GM18868 (cell line): ENCODE results near the gene ARID1B.
"Not testable (repeated sequence)": the region's sequence is repeated elsewhere in the genome, so short reads cannot be mapped to it uniquely, and the experiment has no call there.

Experiments used
- ATAC-seq: cut with Tn5 transposase; IDR thresholded peaks from one replicate; pipeline ENCODE4 v1.9.1; 2021; ENCODE audit warnings: mild to moderate bottlenecking, moderate library complexity; ENCODE audit not compliant: unreplicated experiment

Gene ARID1B

GRCh38 chr6:156980948-156981347 is 203.8 kb downstream of the ARID1B start:
- no peak for ATAC-seq

DNA sequence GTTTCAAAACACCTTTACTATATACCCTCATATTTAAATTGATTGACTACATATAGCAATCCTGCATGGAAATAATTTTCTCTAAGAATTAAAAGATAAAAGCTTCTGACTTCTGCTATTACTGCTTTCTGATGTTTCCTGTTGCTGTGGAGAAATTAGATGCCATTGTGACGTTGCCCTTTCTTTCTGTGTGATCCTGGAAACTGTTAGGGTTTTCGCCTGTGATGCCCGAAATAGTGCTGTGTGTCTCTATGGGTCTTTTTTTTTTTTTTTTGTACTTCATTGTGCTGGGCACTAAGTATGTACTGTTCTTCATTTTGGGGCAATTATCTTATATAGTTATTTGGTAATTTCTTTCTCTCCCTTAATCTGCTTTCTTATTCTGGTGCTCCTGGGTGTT is 205.0 kb downstream of the ARID1B start:
- no peak for ATAC-seq

DNA sequence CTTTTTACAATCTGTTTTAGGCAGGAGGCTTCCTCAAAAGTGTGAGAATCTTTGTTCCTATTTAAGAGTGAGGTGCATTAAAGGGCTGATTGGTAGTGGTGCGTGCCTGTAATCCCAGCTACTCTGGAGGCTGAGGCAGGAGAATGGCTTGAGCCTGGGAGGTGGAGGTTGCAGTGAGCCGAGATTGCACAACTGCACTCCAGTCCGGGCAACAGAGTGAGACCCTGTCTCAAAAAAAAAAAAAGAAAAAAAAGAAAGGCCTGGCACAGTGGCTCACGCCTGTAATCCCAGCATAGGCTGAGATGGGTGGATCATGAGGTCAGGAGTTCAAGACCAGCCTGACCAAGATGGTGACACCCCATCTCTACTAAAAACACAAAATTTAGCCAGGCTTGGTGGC is 205.7 kb downstream of the ARID1B start:
- not testable (repeated sequence) for ATAC-seq

GRCh38 chr6:156984178-156984738 is 207.1 kb downstream of the ARID1B start:
- ATAC-seq, result no peak

DNA sequence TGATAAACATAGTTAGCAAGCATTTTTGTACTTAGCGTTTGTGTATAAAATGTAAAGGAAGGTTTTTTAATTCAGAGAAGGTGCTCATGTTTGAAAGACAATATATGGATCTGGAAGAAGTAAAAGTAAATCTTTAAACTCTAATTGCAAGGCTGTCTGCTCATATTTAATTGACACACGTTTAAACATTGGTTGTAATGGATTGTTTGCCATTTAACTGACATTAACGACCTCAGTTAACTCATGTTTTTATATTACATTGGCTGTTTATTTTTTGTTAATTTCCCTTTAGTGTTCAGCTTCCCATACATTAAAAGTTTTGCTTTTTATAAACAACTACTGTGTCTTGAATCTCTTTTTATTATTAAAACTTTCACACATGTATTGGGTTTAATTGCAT is 208.1 kb downstream of the ARID1B start:
- ATAC-seq, result no peak

- ATAC-seq, result peak; percentile 84
These were observed 211.3 kb downstream of the ARID1B start for GRCh38 chr6:156988276-156989158.

- ATAC-seq, result no peak
These were observed 212.1 kb downstream of the ARID1B start for GRCh38 chr6:156989159-156989806.

DNA sequence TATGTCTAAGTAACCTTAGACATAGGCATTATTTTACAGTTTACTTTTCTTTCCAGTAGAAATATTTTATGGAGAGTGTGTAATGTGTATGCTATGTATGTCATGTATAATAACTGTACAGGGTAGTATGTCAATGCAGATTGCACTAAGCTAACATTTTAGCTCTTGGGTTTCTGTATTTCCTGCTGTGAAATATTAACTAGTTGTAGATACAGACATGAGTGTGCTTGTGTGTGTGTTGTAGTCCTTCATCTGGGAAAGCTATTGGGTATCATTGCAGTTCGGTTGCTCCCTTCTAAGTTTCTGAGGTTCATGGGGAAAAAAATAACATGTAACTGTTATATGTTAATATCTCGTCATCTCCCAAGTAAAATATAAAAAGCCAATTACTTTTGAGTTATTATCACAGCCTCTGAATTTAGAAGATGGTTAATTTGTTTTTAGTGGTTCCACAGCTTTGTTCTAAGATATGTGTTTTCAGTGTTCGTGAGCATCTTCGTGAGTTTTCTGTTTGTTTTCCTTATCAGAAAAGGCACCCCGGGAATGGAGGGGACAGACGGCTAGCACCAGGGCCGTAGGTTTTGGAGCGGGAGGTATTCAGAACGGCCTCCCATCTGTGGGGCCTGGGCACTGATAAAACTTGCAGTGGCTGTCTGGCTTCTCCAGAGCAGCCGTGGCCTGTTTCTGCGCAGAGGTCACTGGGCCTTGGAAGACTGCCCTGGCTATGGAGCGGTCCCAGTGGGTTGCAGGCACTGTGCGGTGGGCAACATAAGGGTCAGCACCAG is 215.0 kb downstream of the ARID1B start:
- ATAC-seq, result no peak

- ATAC-seq, result no peak
These were observed 216.5 kb downstream of the ARID1B start for GRCh38 chr6:156993713-156994112.

DNA sequence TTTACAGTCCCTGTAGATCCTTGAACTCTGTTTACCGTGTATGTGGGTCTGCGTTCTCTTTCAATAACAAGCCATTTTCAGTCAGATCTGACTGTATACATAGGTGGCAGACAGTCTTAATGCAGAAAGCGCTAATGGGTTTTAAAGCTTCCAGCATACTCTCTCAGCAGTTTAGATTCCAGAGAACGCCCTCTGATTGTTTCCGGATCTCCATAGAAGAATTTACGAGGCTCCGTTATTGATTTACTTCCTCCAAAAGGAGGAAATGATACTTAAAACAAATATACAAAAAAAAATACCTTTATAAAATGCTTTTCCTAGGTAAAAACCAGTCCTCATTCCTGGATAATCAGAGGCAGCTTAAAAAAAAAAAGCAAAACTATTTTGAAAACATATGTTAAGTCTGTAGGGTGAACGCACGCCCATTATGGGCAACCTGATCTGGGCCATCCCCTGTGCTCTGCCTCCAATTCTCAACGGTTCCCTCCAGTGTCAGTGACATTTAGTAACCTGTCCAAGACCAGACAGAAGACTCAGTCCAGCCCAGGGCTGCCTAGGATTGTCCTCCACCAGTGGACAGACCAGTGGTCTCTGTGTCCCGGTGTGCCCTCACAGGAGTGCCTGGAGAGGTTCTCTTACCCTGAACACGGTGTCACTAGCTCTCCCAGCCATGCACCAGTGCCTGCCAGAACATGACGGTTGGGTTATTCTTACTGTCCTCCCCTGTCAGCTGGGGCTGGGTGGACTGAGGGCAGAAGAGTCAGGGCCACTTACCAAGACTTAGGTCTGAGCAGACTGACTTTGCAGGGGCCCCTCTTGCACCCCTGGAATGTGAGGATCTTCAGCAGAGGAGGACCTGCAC is 217.3 kb downstream of the ARID1B start:
- ATAC-seq, result no peak

DNA sequence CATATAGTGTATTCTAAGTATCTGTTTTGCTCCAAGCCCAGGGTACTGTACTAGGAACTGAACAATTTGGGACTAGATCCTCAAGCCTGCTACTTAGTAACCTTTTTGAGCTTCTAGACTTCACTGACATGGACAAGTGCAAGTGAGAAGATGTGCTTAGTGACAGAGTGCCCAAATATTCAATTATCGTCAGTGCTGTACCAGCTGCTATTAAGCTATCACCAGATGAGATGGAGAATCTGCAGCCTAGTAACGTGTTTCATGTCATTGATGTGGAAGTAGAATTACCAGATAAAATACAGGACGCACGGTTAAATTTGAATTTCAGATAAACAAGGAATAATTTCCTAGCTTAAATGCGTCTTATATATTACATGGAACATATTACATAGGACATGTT is 218.3 kb downstream of the ARID1B start:
- no peak for ATAC-seq

DNA sequence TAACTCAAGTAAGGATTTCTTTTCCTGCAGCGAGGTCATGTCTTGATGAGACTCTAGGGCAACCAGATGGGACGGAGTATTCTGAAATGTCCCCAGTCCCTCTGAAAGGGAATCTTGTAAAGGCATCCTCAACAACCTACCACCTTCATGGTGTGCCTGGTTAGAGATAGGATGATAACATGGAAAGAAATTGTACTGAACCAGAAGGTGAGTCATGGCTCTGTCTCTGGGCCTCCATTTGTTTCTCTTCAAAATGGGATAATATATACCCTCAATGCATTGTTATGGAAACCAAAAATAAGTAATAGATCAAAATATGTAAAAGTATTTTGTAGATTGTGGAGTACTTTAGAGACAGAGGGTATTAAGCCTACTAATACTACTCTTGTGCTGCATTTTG is 219.1 kb downstream of the ARID1B start:
- ATAC-seq, result no peak

DNA sequence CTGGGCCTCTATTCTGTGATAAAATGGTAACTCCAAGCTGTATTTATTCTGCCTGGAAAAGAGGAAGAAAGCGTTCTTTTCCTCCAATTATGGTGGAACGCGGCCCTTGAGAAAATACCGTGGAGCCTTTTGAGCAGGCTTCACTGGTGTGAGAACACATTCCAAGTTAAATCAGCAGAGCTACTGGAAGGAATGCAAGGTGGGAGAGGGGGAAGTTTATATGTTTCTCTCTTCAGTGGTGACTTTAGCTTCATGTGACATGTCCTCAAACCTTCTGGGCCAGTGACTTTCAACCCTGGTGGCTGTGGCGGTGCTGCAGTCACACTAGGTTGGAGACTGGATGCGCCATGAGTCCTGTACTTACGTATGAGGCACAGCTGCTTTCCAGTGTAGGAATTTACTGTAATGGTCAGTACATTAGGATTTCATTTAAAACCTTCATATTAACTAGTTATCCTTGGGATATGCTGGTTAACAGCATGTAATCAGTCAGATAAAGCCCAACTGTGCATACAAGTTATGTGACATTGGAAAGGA is 221.7 kb downstream of the ARID1B start:
- ATAC-seq, result no peak

DNA sequence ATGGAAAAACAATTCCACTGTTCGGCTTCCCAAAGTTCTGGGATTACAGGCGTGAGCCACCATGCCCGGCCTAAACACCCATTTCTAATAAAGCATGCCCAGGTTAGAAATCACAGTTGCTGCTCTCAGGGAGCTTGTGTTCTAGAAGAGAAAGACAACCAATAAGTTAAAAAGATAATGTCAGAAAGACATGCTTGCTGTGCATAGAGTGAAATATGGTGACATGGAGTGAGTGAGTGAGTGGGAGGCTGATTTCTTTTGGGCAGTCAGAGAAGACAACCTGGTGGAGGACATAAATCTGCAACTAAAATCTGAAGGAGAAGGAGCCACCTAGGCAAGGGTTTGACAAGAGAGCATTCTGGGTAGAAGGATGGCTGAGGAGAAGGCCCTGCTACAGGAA is 222.6 kb downstream of the ARID1B start:
- ATAC-seq, result no peak

- no peak for ATAC-seq
These were observed 224.5 kb downstream of the ARID1B start for GRCh38 chr6:157001716-157002115.

GRCh38 chr6:157002774-157003173 is 225.6 kb downstream of the ARID1B start:
- no peak for ATAC-seq

- no peak for ATAC-seq
These were observed 228.8 kb downstream of the ARID1B start for GRCh38 chr6:157005940-157006339.

GRCh38 chr6:157008568-157008967 is 231.4 kb downstream of the ARID1B start:
- no peak for ATAC-seq

- no peak for ATAC-seq
These were observed 235.2 kb downstream of the ARID1B start for GRCh38 chr6:157012355-157012754.
